Neural cell (in vitro differentiated cells): ENCODE measurements around the gene SEC14L1. TPM values are rescaled to one million over a fixed set of nuclear protein-coding genes. Genes with fewer than 3 reads are reported as not detected.

Source experiments
- H2AFZ ChIP-seq: fragments of 200-600, 300-800 bp; sonication (generic), shearing (Covaris generic); 2 replicates; pipeline ENCODE4 v1.6.0; 2014; ENCODE audit warnings: low read depth, mild to moderate bottlenecking, antibody characterized with exemption, low read length, moderate library complexity
- H3F3A ChIP-seq: fragments of 200-600 bp; shearing (Covaris generic); 2 replicates; pipeline ENCODE4 v1.6.1; 2016; ENCODE audit warnings: mild to moderate bottlenecking, moderate library complexity, mixed read lengths, antibody characterized with exemption, low read length; ENCODE audit not compliant: insufficient read depth, poor library complexity, severe bottlenecking
- H3K27ac ChIP-seq: fragments of 200-600, 300-800 bp; sonication (generic), shearing (Covaris generic); 2 replicates; pipeline ENCODE4 v1.5.1; 2014; ENCODE audit warnings: mild to moderate bottlenecking, low read length, moderate library complexity
- H3K27me3 ChIP-seq: fragments of 300-800, 200-600 bp; sonication (generic), shearing (Covaris generic); 2 replicates; pipeline ENCODE4 v1.6.0; 2014; ENCODE audit warnings: mild to moderate bottlenecking, low read depth, low read length, moderate library complexity; ENCODE audit not compliant: insufficient read depth
- H3K36me3 ChIP-seq: fragments of 300-800, 200-600 bp; sonication (generic), shearing (Covaris generic); 2 replicates; pipeline ENCODE4 v1.5.1; 2014; ENCODE audit warnings: mild to moderate bottlenecking, antibody characterized with exemption, low read length, moderate library complexity; ENCODE audit not compliant: insufficient read depth
- H3K4me2 ChIP-seq: fragments of 300-800, 200-600 bp; sonication (generic), shearing (Covaris generic); 2 replicates; pipeline ENCODE4 v1.6.0; 2014; ENCODE audit warnings: mild to moderate bottlenecking, low read length
- H3K4me3 ChIP-seq: fragments of 300-800, 200-600 bp; sonication (generic), shearing (Covaris generic); 2 replicates; pipeline ENCODE4 v1.5.1; 2014; ENCODE audit warnings: mild to moderate bottlenecking, low read length, moderate library complexity
- H3K79me2 ChIP-seq: fragments of 200-600 bp; shearing (Covaris generic); replicated peaks from 2 replicates; pipeline ENCODE4 v1.6.0; 2014; ENCODE audit warnings: mild to moderate bottlenecking, low read length, moderate library complexity; ENCODE audit not compliant: insufficient read depth
- H3K9ac ChIP-seq: fragments of 300-800, 200-600 bp; sonication (generic), shearing (Covaris generic); 2 replicates; pipeline ENCODE4 v1.6.1; 2016; ENCODE audit warnings: mild to moderate bottlenecking, low read length, mixed read lengths
- H3K9me2 ChIP-seq: fragments of 200-600 bp; shearing (Covaris generic); 2 replicates; pipeline ENCODE4 v1.6.1; 2016; ENCODE audit warnings: mild to moderate bottlenecking, low read length, mixed read lengths; ENCODE audit not compliant: insufficient read depth
- H3K9me3 ChIP-seq: fragments of 200-600, 300-800 bp; sonication (generic), shearing (Covaris generic); 2 replicates; pipeline ENCODE4 v1.6.1; 2016; ENCODE audit warnings: mild to moderate bottlenecking, mixed run types, low read length, moderate library complexity, mixed read lengths
- H4K20me1 ChIP-seq: fragments of 200-600 bp; shearing (Covaris generic); 2 replicates; pipeline ENCODE4 v1.6.1; 2016; ENCODE audit warnings: mild to moderate bottlenecking, mixed run types; ENCODE audit not compliant: insufficient read depth
- EP300 ChIP-seq: fragments of 450-650 bp; conservative IDR thresholded peaks from 2 replicates; pipeline ENCODE4 v1.6.1; 2014; ENCODE audit warnings: antibody characterized with exemption, mild to moderate bottlenecking, moderate library complexity; ENCODE audit not compliant: poor library complexity, severe bottlenecking
- EZH2 ChIP-seq: fragments of 200-600, 300-800 bp; shearing (Covaris generic), sonication (generic); IDR thresholded peaks from 2 replicates; pipeline ENCODE4 v1.6.1; 2014; ENCODE audit warnings: antibody characterized with exemption, low read length, borderline replicate concordance, mild to moderate bottlenecking; ENCODE audit not compliant: insufficient read depth, poor library complexity, severe bottlenecking
- MXI1 ChIP-seq: fragments of 450-650 bp; conservative IDR thresholded peaks from 2 replicates; pipeline ENCODE4 v1.6.1; 2014; ENCODE audit warnings: antibody characterized with exemption, mild to moderate bottlenecking; ENCODE audit not compliant: poor library complexity, severe bottlenecking
- POLR2AphosphoS5 ChIP-seq: IDR thresholded peaks from 2 replicates; pipeline ENCODE4 v1.6.1; 2012
- RAD21 ChIP-seq: fragments of 450-650 bp; conservative IDR thresholded peaks from 2 replicates; pipeline ENCODE4 v1.6.1; 2014; ENCODE audit warnings: antibody characterized with exemption, mild to moderate bottlenecking, moderate library complexity
- SMC3 ChIP-seq: fragments of 450-650 bp; conservative IDR thresholded peaks from 2 replicates; pipeline ENCODE4 v1.6.1; 2014; ENCODE audit warnings: antibody characterized with exemption, mild to moderate bottlenecking, moderate library complexity; ENCODE audit not compliant: poor library complexity
- TAF1 ChIP-seq: IDR thresholded peaks from 2 replicates; pipeline ENCODE4 v1.6.1; 2012; ENCODE audit warnings: low read depth
- polyA plus RNA-seq: library from polyadenylated mRNA; depleted of rRNA; stranded (reverse); fragments of >200 nt; gene quantifications from 2 replicates; pipeline ENCODE4 v1.2.3, GENCODE V29; 2014
- TF ChIP-seq, protein P1 (sequence below): IDR thresholded peaks from 2 replicates; pipeline ENCODE4 v1.6.1; 2012; ENCODE audit warnings: borderline replicate concordance
- TF ChIP-seq, protein P2 (sequence below): fragments of 450-650 bp; IDR thresholded peaks from 2 replicates; pipeline ENCODE4 v1.5.1; 2014; ENCODE audit warnings: antibody characterized with exemption, mild to moderate bottlenecking, moderate library complexity; ENCODE audit not compliant: poor library complexity, severe bottlenecking

The SEC14L1 gene
- polyA plus RNA-seq, 1 donor from 2014 or later: 40.4 TPM

DNA sequence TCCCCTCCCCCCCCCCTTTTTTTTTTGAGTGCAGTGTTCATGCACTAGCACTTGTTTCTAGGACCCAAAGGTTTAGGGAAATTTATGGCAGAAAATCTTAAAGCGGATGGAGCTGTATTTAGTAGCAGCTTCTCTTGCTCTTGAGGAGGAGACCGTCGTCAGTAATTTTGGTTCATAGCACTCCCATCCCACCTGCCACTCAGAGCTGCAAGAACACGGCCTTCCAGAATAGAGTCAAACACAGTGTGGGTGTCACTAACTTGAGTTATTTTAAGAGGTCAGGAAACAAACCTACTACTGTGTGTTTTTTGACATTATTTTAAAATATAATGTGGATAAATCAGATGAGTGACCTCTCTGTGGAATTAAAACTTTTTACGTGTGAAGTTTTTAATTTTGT, 37.3 kb downstream of the SEC14L1 start (continued):
- TF ChIP-seq SMC3: no peak

GRCh38 chr17:77178563-77178962, 37.8 kb downstream of the SEC14L1 start:
- H3K9me3 ChIP-seq: no peaks in the 10 kb centered on the region
- no peak overlapping the region for H3K9ac ChIP-seq
- peaks cover 3% of the 10 kb centered on the region for H3F3A ChIP-seq
- peaks cover 35% of the 10 kb centered on the region for H3K79me2 ChIP-seq
- TF ChIP-seq EP300 (no peak), EZH2 (no peak), SMC3 (no peak), POLR2AphosphoS5 (no peak)
- TF ChIP-seq, protein P1, sequence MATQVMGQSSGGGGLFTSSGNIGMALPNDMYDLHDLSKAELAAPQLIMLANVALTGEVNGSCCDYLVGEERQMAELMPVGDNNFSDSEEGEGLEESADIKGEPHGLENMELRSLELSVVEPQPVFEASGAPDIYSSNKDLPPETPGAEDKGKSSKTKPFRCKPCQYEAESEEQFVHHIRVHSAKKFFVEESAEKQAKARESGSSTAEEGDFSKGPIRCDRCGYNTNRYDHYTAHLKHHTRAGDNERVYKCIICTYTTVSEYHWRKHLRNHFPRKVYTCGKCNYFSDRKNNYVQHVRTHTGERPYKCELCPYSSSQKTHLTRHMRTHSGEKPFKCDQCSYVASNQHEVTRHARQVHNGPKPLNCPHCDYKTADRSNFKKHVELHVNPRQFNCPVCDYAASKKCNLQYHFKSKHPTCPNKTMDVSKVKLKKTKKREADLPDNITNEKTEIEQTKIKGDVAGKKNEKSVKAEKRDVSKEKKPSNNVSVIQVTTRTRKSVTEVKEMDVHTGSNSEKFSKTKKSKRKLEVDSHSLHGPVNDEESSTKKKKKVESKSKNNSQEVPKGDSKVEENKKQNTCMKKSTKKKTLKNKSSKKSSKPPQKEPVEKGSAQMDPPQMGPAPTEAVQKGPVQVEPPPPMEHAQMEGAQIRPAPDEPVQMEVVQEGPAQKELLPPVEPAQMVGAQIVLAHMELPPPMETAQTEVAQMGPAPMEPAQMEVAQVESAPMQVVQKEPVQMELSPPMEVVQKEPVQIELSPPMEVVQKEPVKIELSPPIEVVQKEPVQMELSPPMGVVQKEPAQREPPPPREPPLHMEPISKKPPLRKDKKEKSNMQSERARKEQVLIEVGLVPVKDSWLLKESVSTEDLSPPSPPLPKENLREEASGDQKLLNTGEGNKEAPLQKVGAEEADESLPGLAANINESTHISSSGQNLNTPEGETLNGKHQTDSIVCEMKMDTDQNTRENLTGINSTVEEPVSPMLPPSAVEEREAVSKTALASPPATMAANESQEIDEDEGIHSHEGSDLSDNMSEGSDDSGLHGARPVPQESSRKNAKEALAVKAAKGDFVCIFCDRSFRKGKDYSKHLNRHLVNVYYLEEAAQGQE: no peak
- TF ChIP-seq, protein P2, sequence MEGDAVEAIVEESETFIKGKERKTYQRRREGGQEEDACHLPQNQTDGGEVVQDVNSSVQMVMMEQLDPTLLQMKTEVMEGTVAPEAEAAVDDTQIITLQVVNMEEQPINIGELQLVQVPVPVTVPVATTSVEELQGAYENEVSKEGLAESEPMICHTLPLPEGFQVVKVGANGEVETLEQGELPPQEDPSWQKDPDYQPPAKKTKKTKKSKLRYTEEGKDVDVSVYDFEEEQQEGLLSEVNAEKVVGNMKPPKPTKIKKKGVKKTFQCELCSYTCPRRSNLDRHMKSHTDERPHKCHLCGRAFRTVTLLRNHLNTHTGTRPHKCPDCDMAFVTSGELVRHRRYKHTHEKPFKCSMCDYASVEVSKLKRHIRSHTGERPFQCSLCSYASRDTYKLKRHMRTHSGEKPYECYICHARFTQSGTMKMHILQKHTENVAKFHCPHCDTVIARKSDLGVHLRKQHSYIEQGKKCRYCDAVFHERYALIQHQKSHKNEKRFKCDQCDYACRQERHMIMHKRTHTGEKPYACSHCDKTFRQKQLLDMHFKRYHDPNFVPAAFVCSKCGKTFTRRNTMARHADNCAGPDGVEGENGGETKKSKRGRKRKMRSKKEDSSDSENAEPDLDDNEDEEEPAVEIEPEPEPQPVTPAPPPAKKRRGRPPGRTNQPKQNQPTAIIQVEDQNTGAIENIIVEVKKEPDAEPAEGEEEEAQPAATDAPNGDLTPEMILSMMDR: no peak
- H3K36me3 ChIP-seq: no peaks in the 10 kb centered on the region
- H3K9me2 ChIP-seq: no peaks in the 10 kb centered on the region
- no peak overlapping the region for H2AFZ ChIP-seq
- H3K4me3 ChIP-seq: no peak overlapping the region
- no peaks in the 10 kb centered on the region for H4K20me1 ChIP-seq
- no peak overlapping the region for H3K27ac ChIP-seq
- no peaks in the 10 kb centered on the region for H3K27me3 ChIP-seq
- no peak overlapping the region for H3K4me2 ChIP-seq

GRCh38 chr17:77180503-77181357, 40.0 kb downstream of the SEC14L1 start:
- Histone ChIP-seq H3K9ac (no peak overlapping the region), H3F3A (no peaks in the 10 kb centered on the region), H3K9me2 (no peaks in the 10 kb centered on the region), H3K4me3 (no peak overlapping the region), H3K79me2 (peaks cover 52% of the 10 kb centered on the region), H3K36me3 (no peaks in the 10 kb centered on the region), H3K9me3 (no peaks in the 10 kb centered on the region), H3K27me3 (no peaks in the 10 kb centered on the region), H3K4me2 (no peak overlapping the region), H2AFZ (no peak overlapping the region), H4K20me1 (no peaks in the 10 kb centered on the region), H3K27ac (no peak overlapping the region)
- TF ChIP-seq EP300: no peak
- TF ChIP-seq, protein P1: no peak
- no peak for TF ChIP-seq RAD21
- no peak for TF ChIP-seq SMC3
- TF ChIP-seq, protein P2: no peak
- TF ChIP-seq EZH2: no peak
- TF ChIP-seq TAF1: no peak
- no peak for TF ChIP-seq POLR2AphosphoS5
- TF ChIP-seq MXI1: no peak
